HepG2 (cell line): ENCODE measurements around the gene OSR1. TPM values are rescaled to one million over a fixed set of nuclear protein-coding genes. Genes with fewer than 3 reads are reported as not detected.
A peak's percentile ranks its signal among the peaks of the same experiment; 100 is the strongest.

Experiments used
- AGO1 ChIP-seq: fragments of 200-400 bp; formaldehyde crosslinking; IDR thresholded peaks from 2 replicates; pipeline ENCODE4 v1.6.1; 2017; ENCODE audit warnings: mild to moderate bottlenecking, low read depth, low read length, moderate library complexity; ENCODE audit not compliant: poor library complexity, severe bottlenecking
- ARNT2 ChIP-seq: sonication (generic); formaldehyde crosslinking; IDR thresholded peaks from 2 replicates; pipeline ENCODE4 v1.8.0; 2022; ENCODE audit warnings: mild to moderate bottlenecking, low read depth, missing genetic modification reagents, moderate library complexity
- ATAD3A ChIP-seq: sonication (generic); formaldehyde crosslinking; IDR thresholded peaks from 2 replicates; pipeline ENCODE4 v1.4.0; 2020; ENCODE audit warnings: missing genetic modification reagents
- DNMT1 ChIP-seq: sonication (generic); formaldehyde crosslinking; IDR thresholded peaks from 2 replicates; pipeline ENCODE4 v1.5.1; 2020; ENCODE audit warnings: mild to moderate bottlenecking, missing genetic modification reagents
- EZH2 ChIP-seq: conservative IDR thresholded peaks from 2 replicates; pipeline ENCODE4 v1.6.1; 2012; ENCODE audit warnings: mild to moderate bottlenecking, low read depth, low read length, moderate library complexity
- HMG20A ChIP-seq: IDR thresholded peaks from 2 replicates; pipeline ENCODE4 v1.6.1; 2016; ENCODE audit warnings: borderline replicate concordance
- MEF2D ChIP-seq: sonication (generic); formaldehyde crosslinking; IDR thresholded peaks from 2 replicates; pipeline ENCODE4 v1.5.1; 2020; ENCODE audit warnings: mild to moderate bottlenecking, missing genetic modification reagents
- RBM39 ChIP-seq: fragments of 200-400 bp; formaldehyde crosslinking; IDR thresholded peaks from one replicate; pipeline ENCODE4 v1.6.1; 2018; ENCODE audit warnings: antibody characterized with exemption, mild to moderate bottlenecking, low read depth, low read length; ENCODE audit not compliant: poor library complexity, severe bottlenecking
- RFXAP ChIP-seq: sonication (generic); formaldehyde crosslinking; IDR thresholded peaks from 2 replicates; pipeline ENCODE4 v1.4.0; 2020; ENCODE audit warnings: missing genetic modification reagents, borderline replicate concordance
- ZBTB33 ChIP-seq: sonication (generic); formaldehyde crosslinking; IDR thresholded peaks from 2 replicates; pipeline ENCODE4 v1.4.0; 2020; ENCODE audit warnings: missing genetic modification reagents
- ZBTB38 ChIP-seq: sonication (generic); formaldehyde crosslinking; IDR thresholded peaks from 2 replicates; pipeline ENCODE4 v1.5.1; 2020; ENCODE audit warnings: mild to moderate bottlenecking, missing genetic modification reagents
- ZMYM4 ChIP-seq: sonication (generic); formaldehyde crosslinking; IDR thresholded peaks from 2 replicates; pipeline ENCODE4 v1.8.1; 2023; ENCODE audit warnings: mild to moderate bottlenecking, missing genetic modification reagents
- ZNF30 ChIP-seq: sonication (generic); formaldehyde crosslinking; IDR thresholded peaks from 2 replicates; pipeline ENCODE4 v1.5.0; 2020; ENCODE audit warnings: mild to moderate bottlenecking, missing genetic modification reagents
- ZNF501 ChIP-seq: sonication (generic); formaldehyde crosslinking; IDR thresholded peaks from 2 replicates; pipeline ENCODE4 v1.5.1; 2020; ENCODE audit warnings: mild to moderate bottlenecking, moderate library complexity, missing genetic modification reagents
- ZNF572 ChIP-seq: sonication (generic); formaldehyde crosslinking; IDR thresholded peaks from 2 replicates; pipeline ENCODE4 v1.5.1; 2020; ENCODE audit warnings: mild to moderate bottlenecking, missing genetic modification reagents
- ZNF746 ChIP-seq: sonication (generic); formaldehyde crosslinking; IDR thresholded peaks from 2 replicates; pipeline ENCODE4 v1.8.0; 2022; ENCODE audit warnings: mild to moderate bottlenecking, missing genetic modification reagents
- ZNF772 ChIP-seq: sonication (generic); formaldehyde crosslinking; IDR thresholded peaks from 2 replicates; pipeline ENCODE4 v1.5.0; 2020; ENCODE audit warnings: mild to moderate bottlenecking, missing genetic modification reagents
- ZNF788 ChIP-seq: sonication (generic); formaldehyde crosslinking; IDR thresholded peaks from 2 replicates; pipeline ENCODE4 v1.5.0; 2020; ENCODE audit warnings: mild to moderate bottlenecking, missing genetic modification reagents, borderline replicate concordance
- polyA plus RNA-seq, 8 experiments: library from polyadenylated mRNA; depleted of rRNA in 3 of 8; stranded (reverse) in 7 of 8; unstranded in 1 of 8; fragments of >200 nt; fragmentation: Illumina TruSeq in 4 of 8; extraction: Trizol in 4 of 8; gene quantifications; 2 replicates each; pipeline versions ENCODE4 v1.2.1 to v1.2.3, GENCODE V29; 2011 to 2016; ENCODE audit warnings: low read depth in 4 of 8, missing spikeins in 1 of 8, mixed read lengths in 1 of 8; ENCODE audit not compliant: insufficient read depth in 1 of 8
- total RNA-seq, 5 experiments: library from RNA; depleted of rRNA; stranded (reverse); fragments of >200 nt; fragmentation: Illumina TruSeq; extraction: Trizol; gene quantifications; 2 replicates each; pipeline ENCODE4 v1.2.3, GENCODE V29; 2016; ENCODE audit warnings: low read depth in 1 of 5
- TF ChIP-seq, protein P1 (sequence below): sonication (generic); formaldehyde crosslinking; IDR thresholded peaks from 2 replicates; pipeline ENCODE4 v1.4.0; 2020; ENCODE audit warnings: mild to moderate bottlenecking, missing genetic modification reagents

Gene OSR1
- total and polyA plus RNA-seq, 2 of the 13 experiments (the other 11 are each of a cell fraction or from before 2014, with no cell fraction given): 0.63 to 1.1 TPM

DNA sequence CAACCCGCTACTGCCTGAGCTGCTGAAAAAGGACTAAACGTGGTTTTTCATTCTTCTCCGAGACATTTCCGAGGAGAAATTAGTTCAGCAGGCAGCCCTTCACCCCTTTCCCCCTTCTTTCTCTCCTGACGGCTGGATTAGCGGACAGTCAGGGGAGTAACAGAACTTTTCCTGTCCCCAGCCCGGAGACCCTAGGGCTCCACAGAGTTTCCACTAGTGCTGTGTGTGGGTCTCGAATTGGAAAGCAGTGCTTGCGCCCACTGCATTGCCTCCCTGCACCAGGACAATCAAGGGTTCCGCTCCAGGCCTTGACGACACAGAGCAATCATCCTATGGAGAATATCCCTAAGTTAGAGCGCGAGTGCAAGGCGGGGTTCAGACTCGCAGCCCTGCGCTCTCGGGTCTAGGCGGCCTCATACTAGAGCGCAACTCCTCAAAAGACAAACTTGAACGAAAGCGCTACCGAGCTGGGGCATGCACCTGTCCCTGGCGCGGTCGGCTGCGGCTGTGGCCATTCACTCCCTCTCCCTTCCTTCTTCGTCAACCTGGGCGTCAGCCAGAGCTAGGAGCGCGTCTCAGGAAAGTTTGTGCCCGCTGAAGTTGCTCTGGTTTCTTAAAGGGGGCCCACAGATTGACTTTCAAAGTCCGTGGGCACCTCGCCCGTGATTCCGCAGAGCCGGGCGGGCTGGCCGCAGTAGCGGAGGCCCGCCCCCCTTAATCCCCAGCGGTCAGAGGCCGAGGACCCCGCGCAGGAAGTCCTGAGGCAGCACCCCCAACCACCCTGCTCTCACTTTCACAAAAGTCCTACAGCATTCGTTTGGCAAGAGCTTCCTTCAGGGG, 801 bp downstream of the OSR1 start (continued):
- TF ChIP-seq AGO1 (peak; percentile 13), ZNF30 (CRISPR knock-in tag) (peak; percentile 18; the same call in 1 of the 2 replicates), ARNT2 (no peak), MEF2D (CRISPR knock-in tag) (no peak), ZNF746 (CRISPR knock-in tag) (0 out of 2 replicates have a peak, but pooled peaks have one; percentile 1), EZH2 (peak; percentile 73; the same call in 1 of the 2 replicates), ZNF501 (CRISPR knock-in tag) (peak; percentile 74), DNMT1 (0 out of 2 replicates have a peak, but pooled peaks have one; percentile 80), ZNF572 (0 out of 2 replicates have a peak, but pooled peaks have one; percentile 36), ZNF772 (CRISPR knock-in tag) (0 out of 2 replicates have a peak, but pooled peaks have one; percentile 44), ZMYM4 (0 out of 2 replicates have a peak, but pooled peaks have one; percentile 35), ATAD3A (CRISPR knock-in tag) (no peak), ZBTB33 (peak; percentile 27), RFXAP (no peak), ZBTB38 (CRISPR knock-in tag) (peak; percentile 39; the same call in 1 of the 2 replicates), HMG20A (CRISPR knock-in tag) (no peak), RBM39 (peak; percentile 30), ZNF788 (CRISPR knock-in tag) (0 out of 2 replicates have a peak, but pooled peaks have one; percentile 33)
- TF ChIP-seq, protein P1, sequence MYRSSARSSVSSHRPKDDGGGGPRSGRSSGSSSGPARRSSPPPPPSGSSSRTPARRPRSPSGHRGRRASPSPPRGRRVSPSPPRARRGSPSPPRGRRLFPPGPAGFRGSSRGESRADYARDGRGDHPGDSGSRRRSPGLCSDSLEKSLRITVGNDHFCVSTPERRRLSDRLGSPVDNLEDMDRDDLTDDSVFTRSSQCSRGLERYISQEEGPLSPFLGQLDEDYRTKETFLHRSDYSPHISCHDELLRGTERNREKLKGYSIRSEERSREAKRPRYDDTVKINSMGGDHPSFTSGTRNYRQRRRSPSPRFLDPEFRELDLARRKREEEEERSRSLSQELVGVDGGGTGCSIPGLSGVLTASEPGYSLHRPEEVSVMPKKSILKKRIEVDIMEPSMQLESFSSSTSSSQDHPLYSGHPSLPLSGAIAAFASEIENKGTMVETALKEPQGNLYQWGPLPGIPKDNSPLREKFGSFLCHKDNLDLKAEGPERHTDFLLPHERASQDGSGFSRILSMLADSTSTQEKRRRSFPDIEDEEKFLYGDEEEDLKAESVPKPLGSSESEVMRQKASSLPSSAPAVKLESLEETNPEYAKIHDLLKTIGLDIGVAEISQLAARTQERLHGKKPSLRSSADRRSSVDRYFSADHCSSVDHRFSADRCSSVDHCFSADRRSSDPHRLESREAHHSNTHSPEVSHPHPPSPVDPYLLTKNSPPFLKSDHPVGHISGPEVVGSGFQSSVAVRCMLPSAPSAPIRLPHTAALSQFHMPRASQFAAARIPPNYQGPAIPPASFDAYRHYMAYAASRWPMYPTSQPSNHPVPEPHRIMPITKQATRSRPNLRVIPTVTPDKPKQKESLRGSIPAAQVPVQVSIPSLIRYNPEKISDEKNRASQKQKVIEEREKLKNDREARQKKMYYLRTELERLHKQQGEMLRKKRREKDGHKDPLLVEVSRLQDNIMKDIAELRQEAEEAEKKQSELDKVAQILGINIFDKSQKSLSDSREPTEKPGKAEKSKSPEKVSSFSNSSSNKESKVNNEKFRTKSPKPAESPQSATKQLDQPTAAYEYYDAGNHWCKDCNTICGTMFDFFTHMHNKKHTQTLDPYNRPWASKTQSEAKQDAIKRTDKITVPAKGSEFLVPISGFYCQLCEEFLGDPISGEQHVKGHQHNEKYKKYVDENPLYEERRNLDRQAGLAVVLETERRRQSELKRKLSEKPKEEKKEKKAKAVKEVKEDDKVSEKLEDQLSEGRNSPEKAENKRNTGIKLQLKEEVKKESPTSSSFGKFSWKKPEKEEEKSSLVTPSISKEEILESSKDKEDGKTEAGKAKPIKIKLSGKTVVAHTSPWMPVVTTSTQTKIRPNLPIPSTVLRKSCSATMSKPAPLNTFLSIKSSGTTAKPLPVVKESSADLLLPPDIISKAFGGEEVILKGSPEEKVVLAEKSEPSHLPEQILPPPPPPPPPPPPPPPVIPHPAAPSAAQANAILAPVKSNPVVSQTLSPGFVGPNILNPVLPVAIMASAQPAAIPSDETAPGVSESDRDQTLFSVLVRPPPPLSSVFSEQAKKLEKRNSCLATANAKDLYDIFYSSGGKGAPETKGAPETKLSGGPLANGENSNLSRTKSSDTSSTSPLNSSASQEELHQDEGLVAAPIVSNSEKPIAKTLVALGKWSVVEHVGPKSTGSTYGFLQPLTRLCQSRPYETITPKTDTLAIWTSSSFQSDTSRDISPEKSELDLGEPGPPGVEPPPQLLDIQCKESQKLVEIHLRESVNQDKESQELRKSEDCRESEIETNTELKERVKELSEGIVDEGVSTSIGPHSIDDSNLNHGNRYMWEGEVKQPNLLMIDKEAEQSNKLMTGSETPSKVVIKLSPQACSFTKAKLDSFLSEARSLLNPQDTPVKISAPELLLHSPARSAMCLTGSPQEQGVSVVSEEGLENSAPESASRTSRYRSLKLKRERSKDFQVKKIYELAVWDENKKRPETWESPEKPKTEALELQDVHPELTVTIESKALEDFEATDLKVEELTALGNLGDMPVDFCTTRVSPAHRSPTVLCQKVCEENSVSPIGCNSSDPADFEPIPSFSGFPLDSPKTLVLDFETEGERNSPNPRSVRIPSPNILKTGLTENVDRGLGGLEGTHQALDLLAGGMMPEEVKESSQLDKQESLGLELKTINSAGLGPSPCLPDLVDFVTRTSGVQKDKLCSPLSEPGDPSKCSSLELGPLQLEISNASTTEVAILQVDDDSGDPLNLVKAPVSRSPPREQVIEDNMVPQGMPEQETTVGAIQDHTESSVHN: 0 out of 2 replicates have a peak, but pooled peaks have one; percentile 14
